HG03039 (cell line): ENCODE measurements around the gene LMX1B.
"Not testable (repeated sequence)": the region's sequence is repeated elsewhere in the genome, so short reads cannot be mapped to it uniquely, and the experiment has no call there.

Experiments
- ATAC-seq: cut with Tn5 transposase; IDR thresholded peaks from one replicate; pipeline ENCODE4 v1.9.1; 2021; ENCODE audit warnings: mild to moderate bottlenecking, moderate library complexity; ENCODE audit not compliant: unreplicated experiment

LMX1B gene

DNA sequence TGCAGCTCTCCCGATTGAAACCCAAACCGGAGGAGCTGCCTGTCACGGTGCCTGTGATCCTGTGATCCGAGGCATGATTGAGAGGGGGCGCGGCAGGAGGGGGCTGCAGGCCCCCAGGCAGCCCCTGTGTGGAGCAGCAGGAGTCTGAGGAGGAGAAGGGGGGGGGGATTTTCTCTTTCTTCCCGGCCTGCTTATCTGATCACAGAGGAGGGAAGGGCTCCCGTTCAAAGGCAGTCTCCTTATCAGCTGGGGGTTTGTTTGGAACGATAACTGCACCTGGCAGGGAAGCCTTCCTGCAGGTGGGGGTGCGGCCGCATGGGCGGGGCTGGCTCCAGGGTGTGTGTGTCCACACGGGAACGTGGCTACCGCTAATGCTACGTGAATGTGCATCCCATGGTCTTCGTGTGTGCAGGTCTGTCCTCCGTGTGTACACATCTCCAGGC, 38.4 kb downstream of the LMX1B start:
- ATAC-seq: no peak

DNA sequence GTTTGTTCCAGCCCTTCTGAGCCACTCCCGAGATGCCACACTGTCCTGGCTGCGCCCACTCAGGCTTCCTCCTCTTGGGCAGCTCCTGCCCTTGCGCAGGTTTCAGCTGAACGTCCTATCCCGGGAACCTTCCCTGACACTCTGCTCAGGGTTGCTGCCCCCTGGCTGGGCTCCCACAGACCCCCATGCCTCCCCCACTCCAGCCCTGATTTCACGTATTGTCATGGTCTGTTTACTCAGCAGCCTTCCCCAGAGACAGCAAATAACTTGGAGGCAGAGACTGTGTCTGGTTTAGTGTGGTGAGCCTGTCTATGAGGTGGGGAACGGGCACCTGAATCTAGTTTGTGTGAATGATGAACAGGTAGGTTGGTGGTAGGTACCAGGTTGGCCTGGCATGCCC, 40.4 kb downstream of the LMX1B start:
- no peak for ATAC-seq

DNA sequence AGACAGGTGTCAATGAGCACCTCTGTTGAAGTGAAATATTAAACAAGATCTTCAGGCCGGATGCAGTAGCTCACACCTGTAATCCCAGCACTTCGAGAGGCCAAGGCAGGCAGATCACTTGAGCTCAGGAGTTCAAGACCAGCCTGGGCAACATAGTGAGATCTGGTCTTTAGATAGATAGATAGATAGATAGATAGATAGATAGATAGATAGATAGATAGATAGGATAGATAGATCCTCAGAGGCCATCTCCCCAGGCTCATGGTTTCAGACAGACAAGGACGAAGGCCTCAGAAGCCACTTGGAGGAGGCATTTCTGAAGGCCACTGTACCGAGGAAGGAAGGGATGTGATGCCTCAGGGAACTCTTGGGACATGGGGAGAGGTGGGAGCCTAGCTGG, 42.5 kb downstream of the LMX1B start:
- ATAC-seq: not testable (repeated sequence)

DNA sequence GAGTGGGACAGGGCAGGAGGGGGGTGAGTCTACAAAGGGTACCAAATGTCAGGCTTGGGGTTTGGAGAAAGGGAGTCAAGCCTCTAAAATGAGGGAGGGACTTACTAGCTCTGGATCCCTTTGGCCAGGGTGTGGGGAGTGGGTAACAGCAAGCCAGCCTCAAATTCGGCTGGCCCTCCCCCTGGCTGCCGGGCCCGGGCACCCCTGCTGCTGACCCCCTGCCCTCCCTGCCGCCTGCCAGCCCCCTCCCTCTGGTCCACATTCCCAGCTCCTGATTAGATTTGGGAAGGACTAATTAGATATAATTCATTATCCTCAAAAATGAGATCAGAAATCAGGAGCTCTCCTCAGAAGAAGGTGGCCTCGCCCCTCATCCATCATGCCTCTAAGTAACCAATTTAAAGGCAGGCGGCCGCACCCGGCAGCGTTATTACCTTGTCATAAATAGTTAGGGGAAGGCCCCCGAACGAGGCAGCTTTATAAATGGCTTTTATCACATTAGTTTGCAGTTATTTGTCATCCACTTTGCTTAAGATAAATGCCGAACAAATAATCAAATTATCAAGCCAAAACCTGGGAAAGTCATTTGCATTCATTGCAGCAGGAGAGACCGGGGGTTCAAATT, 44.6 kb downstream of the LMX1B start:
- ATAC-seq: no peak

DNA sequence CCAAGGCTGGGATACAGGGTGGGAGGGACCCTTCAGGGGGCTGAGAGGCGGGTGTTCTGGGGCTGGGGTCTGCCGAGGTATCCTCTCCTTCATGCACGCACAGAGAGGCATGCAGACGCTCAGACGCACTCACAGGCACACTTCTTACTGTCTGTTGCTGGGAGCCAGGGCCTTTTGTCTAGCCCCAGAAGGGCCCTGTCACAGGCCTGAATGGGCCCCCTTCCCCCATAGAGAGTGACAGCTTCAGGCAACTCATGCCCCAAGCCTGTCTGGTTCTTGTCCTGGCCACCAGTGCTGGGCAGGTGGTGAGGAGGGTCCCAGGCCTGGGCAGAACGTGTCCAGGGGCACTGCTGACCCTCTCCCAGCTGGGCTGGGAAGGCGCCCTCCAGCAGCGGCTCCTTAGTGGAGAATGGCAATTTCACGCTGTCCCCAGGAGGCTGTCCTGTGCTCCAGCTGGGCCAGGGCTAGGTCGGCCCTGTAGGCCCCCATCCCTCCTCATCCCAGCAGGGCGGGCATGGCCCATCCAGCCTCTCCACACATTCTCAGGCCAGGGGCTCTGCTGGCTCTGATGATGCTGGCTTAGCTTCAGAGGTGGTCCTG, 45.3 kb downstream of the LMX1B start:
- ATAC-seq: no peak

DNA sequence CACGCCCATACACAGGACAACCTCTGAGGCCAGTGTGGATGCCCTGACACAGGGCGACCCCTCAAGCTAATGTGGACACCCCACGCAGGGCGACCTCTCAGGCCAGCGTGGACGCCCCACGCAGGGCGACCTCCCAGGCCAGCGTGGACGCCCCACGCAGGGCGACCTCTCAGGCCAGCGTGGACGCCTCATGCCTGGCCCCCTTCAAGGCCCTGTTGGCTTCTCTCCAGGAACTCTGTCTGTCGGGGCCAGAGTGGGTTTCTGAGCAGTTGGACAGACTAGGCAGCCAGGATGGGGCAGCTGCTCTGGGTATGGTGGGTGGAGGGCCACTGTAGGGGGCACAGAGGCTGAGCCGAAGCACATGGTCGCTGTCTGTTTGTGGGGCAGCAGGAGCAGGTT, 47.4 kb downstream of the LMX1B start:
- no peak for ATAC-seq

DNA sequence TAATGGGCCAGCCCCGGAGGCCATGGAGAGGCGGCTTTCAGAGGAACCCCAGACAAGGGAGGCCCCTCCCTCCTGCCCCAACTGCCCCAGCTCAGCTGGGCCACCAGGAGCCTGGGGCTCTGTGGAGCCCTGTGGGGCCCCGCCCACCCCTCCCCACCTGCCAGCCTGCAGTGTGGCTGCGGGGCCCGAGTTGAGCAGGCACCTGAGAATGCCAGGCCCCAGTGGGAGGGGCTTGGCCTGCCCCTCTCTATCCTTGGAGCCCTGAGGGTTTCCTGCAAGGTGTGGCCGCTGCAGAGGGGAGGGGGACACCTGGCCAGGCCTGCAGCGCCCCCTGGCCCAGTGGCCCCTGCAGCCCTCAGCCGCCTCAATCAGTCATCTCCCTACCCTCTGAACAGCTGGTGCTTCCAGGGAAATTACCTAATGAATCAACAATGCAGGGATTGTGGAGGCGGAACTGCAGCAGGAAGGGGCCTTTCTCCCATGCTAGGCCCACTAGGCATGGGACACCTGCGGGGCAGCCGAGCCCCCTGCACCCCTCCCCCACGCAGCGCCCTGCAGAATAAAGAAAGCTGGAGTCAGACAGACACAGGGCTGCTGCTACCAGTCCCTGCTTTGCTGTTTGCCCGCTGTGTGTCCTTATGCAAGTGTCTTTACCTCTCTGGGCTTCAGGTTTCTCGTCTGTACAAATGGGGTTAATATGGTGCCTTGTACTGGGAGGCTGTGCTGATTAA, 48.0 kb downstream of the LMX1B start:
- no peak for ATAC-seq

DNA sequence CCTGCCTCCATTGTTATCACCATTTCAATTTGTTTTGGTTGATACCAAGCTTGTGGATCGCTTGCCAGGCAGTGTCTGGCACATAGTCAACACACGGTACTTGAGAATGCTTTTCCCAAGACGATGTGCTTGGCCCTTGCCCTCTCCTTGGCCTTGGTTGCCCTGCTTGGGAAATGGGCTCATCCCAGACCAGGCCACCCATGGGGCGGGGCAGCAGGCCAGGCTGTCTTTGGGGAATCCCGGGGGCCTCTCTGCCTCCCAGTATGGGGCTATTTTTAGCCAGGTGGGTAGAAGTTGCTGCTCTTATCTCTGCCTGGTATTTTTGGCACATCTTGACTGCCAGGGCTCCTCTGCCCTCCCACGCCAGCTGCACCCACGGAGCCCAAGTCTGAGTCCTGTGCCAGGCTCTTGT, 49.9 kb downstream of the LMX1B start:
- ATAC-seq: no peak

DNA sequence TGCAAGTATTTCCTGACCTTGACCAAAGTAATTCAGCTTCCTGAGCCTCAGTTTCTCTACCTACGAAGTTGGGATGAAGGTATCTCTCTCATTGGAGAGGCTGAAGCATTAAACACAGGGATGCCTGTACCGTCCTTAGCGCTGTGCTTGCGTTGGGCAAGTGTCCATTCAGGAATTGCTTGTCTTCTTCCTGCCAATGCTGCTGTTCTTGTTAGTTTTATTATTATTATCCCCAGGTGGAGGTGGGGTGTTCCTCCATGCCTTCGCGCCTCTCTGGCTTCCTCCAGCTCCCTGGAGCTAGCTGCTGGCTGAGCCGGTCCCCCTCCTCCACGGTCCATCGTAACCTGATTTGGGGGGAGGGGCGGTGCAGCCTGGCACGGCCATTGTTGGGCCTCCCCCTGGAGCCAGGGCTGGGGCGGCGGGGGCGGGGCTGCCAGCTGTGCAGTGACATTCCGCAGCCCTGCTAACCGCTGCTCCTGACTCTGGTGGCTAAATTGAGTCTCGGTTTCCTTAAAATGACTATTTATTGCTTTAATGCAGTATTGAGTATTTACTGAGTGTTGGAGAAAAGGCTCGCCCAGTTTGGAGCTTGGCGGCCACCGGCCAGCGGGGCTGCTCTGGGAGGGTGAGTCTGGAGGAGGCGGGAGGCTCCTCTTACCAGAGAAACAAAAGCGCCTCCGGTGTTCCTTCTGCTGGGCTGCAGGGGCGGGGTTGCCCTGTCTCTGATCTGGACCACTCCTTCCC, 51.3 kb downstream of the LMX1B start:
- no peak for ATAC-seq

DNA sequence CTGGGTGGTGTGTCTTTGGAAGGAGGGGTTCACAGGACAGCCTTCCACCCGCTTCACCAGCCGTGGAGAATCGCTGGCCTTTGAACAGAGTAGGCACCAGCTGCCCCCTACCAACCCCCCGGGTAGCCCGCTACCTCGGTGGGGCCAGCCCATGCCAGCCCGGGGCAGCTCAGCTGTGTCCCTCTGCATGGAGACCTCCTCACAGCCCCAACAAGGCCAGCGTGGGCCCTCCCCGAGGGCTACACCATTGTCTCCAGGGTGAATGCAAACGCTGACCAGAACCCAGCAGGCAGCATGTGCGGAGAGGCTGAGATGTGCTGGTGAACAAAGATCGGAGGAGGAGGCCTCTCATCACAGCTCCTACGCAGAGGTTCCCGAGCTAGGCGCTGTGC, 51.9 kb downstream of the LMX1B start:
- ATAC-seq: no peak

DNA sequence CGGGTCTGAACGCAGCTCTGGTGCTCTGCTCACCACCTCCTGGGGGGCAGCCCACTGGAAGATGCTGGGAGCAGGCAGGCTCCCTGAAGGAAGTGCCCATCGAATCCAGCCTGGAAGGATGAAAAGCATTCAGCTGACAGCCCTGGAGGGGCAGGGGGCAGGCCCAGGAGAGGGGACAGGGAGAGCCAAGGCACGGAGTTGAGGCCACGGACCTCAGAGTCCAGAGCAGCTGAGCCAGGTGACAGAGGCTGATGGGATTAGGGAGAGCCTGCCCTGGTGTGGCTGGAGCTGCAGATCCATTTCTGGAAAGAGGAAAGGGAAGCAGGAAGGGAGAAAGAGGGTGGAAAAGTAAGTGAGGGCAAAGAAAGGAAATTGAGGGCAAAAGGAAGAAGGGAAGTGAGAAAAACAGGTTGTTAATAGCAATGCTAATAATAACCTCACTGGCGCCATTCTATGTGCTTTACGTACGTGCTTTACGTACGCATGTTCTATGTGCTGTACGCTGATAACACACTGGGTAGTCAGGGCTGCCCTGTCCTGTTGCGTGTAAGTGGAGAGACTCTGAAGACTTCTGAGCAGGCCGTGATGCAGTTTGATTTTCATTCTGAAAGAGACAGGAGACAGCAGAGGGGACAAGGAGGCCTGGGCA, 52.6 kb downstream of the LMX1B start:
- ATAC-seq: no peak

DNA sequence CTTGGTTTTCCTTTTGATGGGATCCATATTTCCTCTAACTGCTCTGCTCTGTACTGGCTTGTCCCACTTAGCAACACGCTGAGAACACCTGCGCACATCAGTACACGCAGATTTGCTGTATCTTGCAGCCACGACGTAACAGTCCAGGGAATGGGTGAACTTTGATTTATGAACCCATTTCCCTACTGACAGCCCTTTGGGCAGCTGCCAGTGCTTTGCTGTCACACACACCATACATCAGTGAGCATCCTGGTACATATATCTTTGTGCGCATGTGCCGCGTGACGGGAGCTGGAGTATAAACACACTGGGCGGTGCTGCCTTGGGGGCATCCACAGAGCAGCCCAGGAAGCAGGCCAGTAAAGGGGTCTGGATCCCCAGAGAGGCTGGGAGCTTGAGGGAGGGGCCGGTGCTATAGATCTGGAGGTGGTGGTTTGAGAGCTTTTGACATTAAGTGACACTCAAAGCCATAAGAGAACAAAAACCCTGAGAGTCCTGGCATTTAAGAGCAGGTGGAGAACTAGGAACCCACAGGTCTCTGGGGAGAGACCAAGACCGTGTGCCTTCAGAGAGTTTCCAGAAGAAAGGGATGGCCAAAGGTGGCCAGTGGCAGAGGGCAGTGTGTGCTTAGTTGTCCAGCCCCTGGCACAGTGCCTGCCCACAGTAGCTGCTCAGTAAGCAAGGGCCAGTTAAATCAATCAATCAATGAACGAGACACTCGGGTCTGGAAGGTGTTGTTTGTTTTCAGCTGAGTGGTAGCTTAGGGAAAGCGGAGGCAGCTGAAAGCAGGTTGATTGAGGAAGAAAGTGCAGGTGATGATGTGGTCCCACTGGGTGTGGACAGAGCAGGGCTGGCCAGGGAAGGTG, 53.7 kb downstream of the LMX1B start:
- ATAC-seq: no peak

DNA sequence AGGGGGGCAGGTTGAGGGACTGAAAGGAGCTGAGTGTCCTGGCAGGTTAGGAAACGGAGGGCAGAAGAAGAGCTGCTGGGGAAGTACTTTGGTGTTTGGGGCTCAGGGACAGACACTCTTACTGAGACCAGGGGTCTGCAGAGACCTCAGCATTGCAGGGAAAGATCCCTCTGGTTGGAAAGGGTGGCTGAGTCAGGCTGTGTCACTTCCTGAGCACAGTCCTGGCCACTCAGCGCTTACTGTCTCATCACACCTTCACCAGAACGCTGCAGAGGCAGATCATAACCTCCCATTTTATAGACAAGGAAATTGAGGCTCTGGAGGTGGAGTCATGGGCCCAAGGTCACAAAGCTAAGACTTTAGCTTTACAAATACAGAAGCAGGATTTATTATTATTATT, 54.3 kb downstream of the LMX1B start:
- no peak for ATAC-seq

DNA sequence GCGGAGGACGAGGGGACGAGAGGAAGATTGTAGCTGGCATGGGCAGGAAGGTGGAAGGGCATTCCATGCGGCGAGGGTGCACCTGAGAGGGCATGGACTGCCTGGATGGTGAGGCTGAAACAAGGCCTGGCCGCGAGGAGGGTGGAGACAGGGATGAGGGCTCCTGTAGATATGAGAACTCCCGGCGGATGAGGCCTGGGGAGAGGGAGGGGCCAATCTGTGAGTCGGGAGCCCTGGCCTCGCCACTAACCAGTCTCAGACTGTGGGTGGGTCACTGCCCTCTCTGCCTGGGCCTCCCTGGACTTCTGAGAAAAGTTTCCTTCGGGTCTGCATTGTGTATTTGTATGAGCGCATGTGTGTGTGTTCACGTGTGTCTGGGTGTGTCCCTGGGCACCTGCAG, 55.4 kb downstream of the LMX1B start:
- no peak for ATAC-seq

DNA sequence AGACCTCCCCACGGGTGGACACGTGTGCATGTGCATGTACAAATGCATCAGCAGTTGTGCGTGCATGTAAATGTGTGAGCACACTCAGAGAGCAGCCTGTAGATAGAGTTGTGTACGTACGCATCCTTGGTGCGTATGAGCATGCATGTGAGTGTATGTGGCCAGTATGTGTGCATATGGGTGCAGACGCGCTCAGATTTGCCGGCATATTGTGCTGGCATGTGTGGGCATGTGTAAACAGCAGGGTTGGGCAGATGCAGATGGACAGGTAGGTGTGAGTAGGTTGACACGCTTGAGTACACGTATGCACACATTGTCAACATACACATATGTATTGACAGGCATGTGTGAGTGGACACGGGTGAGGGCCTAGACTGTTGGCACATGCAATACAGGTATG, 56.5 kb downstream of the LMX1B start:
- ATAC-seq: no peak

DNA sequence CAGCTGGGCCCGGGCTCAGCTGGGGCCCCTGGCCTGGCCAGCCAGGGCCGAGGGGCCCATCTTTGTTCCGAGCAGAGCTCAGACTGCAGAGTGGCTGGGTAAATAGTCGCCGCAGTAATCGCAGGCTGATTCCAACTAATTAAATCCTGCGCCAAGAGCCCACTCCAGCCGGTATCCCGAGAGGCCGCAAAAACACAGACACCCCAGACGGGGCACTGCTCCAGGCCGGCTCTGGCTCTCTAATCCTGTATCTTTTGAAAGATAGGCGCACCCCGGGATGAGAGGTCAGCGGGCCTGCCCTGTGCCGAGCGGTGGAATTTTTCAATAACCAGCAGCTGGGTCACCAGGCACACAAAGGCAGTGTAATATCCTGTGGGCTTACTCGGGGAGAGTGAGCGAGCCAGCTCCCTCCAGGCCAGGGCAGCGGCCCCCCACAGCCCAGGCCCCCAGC, 57.7 kb downstream of the LMX1B start:
- ATAC-seq: no peak

DNA sequence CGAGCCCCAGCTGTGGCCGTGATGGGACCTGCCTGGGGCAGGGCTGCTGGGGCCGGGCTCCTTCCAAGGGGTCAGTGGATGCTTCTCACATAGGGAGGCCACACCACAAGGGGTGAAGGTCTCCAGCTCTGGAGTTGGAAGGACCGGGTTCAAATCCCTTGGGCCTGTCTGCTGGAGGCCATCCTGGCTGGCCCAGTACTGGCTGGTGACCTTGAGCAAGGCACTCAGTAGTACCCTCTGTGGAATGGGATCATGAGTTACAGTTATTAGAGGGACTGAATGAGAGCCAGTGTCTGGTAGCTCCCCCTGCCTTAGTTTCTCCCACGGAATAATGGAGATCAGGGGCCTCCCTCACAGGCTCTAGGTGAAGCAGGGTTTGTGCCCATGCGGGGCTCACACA, 58.3 kb downstream of the LMX1B start:
- no peak for ATAC-seq

DNA sequence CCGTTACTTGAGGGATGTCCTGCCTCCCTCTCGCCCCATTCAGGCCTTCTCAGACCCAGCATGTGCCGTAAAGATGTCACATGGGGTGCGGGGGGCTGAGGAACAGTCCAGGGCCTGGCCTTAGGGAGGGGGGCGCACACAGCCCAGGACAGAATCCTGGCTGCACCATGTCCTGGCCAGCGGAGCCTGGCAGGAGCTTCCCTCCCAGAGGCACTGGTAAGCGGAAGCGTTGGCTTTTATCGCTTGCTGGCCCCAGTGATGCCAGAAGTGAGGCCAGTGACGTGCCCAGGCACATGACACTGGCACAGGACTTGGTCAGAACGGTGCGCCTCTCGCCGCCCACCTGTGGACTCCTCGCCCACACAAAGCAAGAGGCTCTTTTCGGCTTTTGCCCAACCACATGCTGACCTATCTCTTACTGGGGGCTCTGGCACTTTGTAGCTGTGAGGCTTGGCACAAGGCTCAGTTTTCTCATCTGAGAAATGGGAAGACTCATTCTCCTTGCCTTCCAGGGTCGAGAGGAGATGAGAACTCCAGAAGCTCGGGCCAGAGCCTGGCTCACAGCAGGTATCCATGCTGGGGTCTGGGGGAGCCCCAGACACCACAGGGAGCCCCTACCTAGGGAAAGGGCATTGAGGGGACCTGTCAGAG, 59.0 kb downstream of the LMX1B start:
- no peak for ATAC-seq

DNA sequence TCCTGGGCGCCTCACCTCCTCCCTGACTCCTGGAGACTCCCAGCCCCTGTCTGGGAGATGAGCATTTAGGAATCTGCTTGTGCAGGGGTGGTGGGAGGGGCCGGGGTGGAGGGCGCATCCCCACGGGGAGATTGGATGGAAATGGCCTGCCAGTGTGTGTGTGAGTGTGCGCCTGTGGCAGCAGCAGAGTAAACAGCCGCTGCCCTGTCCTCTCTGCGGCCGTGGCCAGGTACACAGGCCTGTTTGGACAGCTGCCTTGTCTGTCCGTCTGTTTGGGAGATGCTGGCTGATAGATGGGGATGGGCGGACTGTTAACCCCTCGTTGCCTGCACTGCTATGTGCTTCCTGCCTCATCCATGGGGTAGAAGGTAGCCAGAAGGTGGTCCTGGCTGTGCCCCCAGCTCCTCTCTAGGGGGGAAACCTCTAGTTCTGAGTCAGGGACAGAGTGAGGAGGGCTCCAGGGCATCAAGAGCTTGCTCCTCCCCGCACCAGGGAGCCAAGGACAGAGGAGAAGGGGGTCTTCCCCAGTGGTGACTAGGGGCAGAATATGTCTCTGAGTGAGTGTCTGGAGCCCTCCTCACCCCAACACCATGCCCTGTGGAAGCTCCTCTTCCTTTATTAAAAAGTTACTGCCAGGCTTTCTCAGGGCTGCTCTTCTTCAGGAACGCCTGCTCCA, 60.1 kb downstream of the LMX1B start:
- ATAC-seq: no peak
